ENCODE measurements around the gene PKHD1. TPM values are rescaled to one million over a fixed set of nuclear protein-coding genes. Genes with fewer than 3 reads are reported as not detected.

The PKHD1 gene
- total RNA-seq, 1 donor from 2014 or later = 0.32 TPM

DNA sequence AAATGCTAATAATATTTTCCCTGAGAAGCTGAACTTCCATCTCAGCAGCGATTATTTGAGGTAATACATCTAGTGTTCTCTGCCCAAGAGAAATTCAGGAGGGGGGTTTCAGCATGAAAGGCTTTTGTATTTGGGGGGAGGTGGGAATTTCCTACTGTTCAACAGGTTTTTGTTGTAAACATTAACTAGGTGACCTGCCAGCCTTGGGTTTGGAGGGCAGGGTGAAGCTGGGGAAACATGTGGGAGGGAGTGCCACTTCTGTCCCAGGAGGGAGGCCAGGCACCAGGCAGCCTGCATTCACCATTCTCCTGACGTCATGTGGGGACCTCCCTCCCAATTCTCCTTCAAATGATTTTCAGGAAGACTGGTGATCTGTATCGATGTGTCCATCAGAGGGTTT is 37.7 kb upstream of the PKHD1 start:
- Histone ChIP-seq H3K4me3 (no peak overlapping the region), H3K4me1 (no peaks in the 10 kb centered on the region), H3K27me3 (no peaks in the 10 kb centered on the region), H3K9me3 (no peaks in the 10 kb centered on the region), H3K36me3 (no peaks in the 10 kb centered on the region), H3K27ac (no peak overlapping the region)
- intact Hi-C loops (cut with DNase I) = no loop called here
- TF ChIP-seq, protein P1, sequence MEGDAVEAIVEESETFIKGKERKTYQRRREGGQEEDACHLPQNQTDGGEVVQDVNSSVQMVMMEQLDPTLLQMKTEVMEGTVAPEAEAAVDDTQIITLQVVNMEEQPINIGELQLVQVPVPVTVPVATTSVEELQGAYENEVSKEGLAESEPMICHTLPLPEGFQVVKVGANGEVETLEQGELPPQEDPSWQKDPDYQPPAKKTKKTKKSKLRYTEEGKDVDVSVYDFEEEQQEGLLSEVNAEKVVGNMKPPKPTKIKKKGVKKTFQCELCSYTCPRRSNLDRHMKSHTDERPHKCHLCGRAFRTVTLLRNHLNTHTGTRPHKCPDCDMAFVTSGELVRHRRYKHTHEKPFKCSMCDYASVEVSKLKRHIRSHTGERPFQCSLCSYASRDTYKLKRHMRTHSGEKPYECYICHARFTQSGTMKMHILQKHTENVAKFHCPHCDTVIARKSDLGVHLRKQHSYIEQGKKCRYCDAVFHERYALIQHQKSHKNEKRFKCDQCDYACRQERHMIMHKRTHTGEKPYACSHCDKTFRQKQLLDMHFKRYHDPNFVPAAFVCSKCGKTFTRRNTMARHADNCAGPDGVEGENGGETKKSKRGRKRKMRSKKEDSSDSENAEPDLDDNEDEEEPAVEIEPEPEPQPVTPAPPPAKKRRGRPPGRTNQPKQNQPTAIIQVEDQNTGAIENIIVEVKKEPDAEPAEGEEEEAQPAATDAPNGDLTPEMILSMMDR (IDR thresholded peaks at IDR 0.05) = no peak
- ATAC-seq (no peak), DNase-seq (no peak)

DNA sequence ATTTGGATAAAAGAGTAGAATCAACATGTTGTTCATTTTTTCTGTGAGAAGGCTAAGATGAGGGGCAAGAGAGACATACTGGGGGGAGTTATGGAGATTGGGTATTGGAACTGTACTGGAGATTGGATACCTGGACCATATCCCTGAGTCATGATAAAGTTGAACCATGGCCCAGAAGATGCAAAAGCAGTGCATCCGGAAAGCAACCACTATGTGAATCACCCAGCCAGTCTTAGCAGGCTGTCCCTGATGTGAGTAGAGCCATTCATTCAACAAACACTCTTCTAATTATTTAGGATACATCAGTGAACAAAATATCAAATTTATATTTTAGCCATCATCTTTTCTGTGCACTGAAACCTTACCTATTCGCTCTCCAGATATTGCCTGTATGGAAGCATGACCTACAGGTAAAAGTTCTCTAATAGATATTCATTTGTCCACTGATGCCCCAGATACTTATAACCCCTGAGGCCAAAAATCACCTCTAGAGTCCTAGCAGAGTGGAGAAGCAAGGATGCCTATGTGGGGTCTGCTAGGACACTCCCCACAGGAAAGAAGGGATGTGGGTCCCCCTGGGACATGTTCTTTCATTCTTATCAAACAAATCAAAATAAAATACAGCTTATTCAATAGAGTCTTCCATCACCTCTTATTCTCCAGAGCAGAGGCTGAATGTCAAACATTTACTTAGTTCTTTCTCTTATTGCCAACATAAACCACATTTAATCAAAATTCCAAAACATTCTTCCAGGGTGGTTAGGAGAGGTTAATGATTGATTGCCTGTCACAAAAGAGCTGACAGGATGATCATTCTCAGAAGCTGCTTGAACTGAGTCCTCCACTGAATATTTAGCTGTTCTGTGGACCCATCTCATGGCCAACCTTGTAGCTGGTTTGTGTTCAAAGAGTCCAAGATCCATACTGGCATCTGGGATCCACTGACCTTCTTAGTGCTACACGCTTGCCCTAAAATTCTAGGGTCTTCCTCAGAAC is 37.0 kb upstream of the PKHD1 start:
- Histone ChIP-seq H3K27ac (no peak overlapping the region), H3K27me3 (no peaks in the 10 kb centered on the region), H3K4me3 (no peak overlapping the region), H3K9me3 (no peaks in the 10 kb centered on the region), H3K36me3 (no peaks in the 10 kb centered on the region), H3K4me1 (no peaks in the 10 kb centered on the region)
- no peak for DNase-seq
- ATAC-seq = no peak
- intact Hi-C loops (cut with DNase I) = no loop called here
- TF ChIP-seq, protein P1 (IDR thresholded peaks at IDR 0.05) = no peak

DNA sequence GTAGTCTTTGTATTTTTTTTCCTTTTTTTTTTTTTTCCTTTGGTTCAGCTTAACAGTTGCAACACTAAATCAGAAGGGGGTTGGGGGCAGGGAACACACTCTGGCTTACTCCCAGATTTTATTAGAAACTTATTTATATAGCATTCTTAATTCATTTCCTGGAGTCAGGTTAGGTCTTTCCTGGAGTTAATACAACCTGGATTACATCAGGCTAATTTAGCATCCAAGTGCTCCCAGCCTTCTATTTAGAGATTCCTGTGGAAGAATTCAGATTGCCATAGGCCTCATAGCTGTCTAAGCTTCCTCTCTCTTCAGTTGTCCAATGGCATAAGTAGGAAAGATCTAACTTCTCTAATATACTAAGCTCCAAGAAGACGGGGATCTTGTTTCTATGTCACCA is 35.8 kb upstream of the PKHD1 start:
- H3K27ac ChIP-seq = no peak overlapping the region
- no peaks in the 10 kb centered on the region for H3K4me1 ChIP-seq
- no peaks in the 10 kb centered on the region for H3K27me3 ChIP-seq
- ATAC-seq (no peak), DNase-seq (no peak)
- TF ChIP-seq, protein P1 (IDR thresholded peaks at IDR 0.05) = no peak
- intact Hi-C loops (cut with DNase I) = no loop called here
- H3K36me3 ChIP-seq = no peaks in the 10 kb centered on the region
- peaks cover 3% of the 10 kb centered on the region for H3K9me3 ChIP-seq
- H3K4me3 ChIP-seq = no peak overlapping the region

DNA sequence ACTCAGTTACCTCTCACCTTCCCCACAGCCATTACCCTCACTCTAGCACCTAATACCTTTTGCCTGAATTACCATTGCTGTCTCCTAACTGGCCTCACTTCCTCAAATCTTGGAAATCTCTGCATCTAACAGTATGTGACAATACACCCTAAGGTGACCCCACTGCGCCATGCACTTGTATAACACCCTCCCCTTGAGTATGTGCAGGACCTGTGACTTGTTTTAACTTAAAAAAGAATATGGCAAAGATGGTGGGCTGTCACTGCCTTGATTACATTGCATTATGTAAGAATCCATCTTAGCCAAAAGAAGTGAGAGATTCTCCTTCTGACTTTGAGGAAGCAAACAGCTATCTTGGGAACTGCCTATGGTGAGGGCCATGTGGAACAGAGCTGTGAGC is 29.9 kb upstream of the PKHD1 start:
- no peak for DNase-seq
- Histone ChIP-seq H3K4me1 (no peaks in the 10 kb centered on the region), H3K27ac (no peak overlapping the region), H3K27me3 (no peaks in the 10 kb centered on the region), H3K9me3 (peaks cover 3% of the 10 kb centered on the region), H3K36me3 (no peaks in the 10 kb centered on the region), H3K4me3 (no peak overlapping the region)
- TF ChIP-seq, protein P1 (IDR thresholded peaks at IDR 0.05) = no peak
- intact Hi-C loops (cut with DNase I) = no loop called here
- ATAC-seq = no peak

DNA sequence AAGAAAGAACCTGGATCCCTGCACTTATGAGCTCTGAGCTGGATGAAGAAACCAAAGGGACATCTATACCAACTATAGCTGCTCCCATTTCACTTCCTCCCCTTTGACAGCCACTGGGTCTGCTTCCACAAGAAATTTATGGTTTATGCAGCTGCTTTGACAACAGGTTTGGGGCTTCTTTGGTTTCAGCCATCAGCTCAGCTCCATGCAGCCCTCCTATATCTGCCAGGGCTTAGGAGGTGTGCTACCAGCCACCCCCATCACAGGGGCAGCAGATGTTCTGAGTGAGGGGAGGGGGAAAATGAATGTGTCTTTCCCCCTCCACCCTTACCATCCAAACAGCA is 29.2 kb upstream of the PKHD1 start:
- Histone ChIP-seq H3K4me3 (no peak overlapping the region), H3K9me3 (peaks cover 3% of the 10 kb centered on the region), H3K27me3 (no peaks in the 10 kb centered on the region), H3K36me3 (no peaks in the 10 kb centered on the region), H3K27ac (no peak overlapping the region), H3K4me1 (no peaks in the 10 kb centered on the region)
- ATAC-seq = no peak
- no peak for DNase-seq
- intact Hi-C loops (cut with DNase I) = no loop called here
- TF ChIP-seq, protein P1 (IDR thresholded peaks at IDR 0.05) = no peak
